ENCODE measurements around the gene SKA1.
"Not testable (repeated sequence)": the region's sequence is repeated elsewhere in the genome, so short reads cannot be mapped to it uniquely, and the experiment has no call there.

DNA sequence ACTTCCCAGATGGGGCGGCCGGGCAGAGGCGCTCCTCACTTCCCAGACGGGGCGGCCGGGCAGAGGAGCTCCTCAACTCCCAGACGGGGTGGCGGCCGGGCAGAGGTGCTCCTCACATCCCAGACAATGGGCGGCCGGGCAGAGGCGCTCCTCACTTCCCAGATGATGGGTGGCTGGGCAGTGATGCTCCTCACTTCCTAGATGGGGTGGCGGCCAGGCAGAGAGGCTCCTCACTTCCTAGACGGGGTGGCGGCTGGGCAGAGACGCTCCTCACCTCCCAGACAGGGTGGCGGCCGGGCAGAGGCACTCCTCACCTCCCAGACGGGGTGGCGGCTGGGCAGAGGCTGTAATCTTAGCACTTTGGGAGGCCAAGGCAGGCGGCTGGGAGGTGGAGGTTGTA, 42.9 kb downstream of the SKA1 start:
- TF ChIP-seq ASH2L (IDR thresholded peaks at IDR 0.05; ENCODE audit: insufficient read length, low read depth, low read length); ZNF781 (CRISPR knock-in tag; IDR thresholded peaks at IDR 0.05; ENCODE audit: borderline replicate concordance, not compliant biosample characterization); ZNF274 (CRISPR knock-in tag; IDR thresholded peaks at IDR 0.05); HDAC6 (IDR thresholded peaks at IDR 0.05; ENCODE audit: low read depth, low read length); JUND (CRISPR knock-in tag; IDR thresholded peaks at IDR 0.05): not testable (repeated sequence)
- TF ChIP-seq, protein P1, sequence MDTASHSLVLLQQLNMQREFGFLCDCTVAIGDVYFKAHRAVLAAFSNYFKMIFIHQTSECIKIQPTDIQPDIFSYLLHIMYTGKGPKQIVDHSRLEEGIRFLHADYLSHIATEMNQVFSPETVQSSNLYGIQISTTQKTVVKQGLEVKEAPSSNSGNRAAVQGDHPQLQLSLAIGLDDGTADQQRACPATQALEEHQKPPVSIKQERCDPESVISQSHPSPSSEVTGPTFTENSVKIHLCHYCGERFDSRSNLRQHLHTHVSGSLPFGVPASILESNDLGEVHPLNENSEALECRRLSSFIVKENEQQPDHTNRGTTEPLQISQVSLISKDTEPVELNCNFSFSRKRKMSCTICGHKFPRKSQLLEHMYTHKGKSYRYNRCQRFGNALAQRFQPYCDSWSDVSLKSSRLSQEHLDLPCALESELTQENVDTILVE (CRISPR knock-in tag; IDR thresholded peaks at IDR 0.05) = not testable (repeated sequence)
